Transverse colon (tissue), 4 donors: ENCODE measurements around the gene TNNI2.

Experiments used
- CTCF ChIP-seq, 5 experiments: fragments of 200-600 bp in 3 of 5; fragments of 450-650 bp in 2 of 5; sonication (generic) in 3 of 5; IDR thresholded peaks; 1 replicate in 2 of 5; 2 replicates in 3 of 5; pipeline ENCODE4 v1.5.1; 2016 to 2017; ENCODE audit warnings: antibody characterized with exemption in 5 of 5, inconsistent platforms in 3 of 5, mild to moderate bottlenecking in 2 of 5, moderate library complexity in 1 of 5
- POLR2A ChIP-seq: fragments of 450-650 bp; IDR thresholded peaks from one replicate; pipeline ENCODE4 v1.6.1; 2016; ENCODE audit warnings: antibody characterized with exemption, mild to moderate bottlenecking, moderate library complexity
- POLR2AphosphoS5 ChIP-seq, 3 donors: sonication (generic); formaldehyde crosslinking; IDR thresholded peaks; one replicate each; pipeline ENCODE4 v1.6.1; 2016; ENCODE audit warnings: antibody characterized with exemption in 3 of 3

- TF ChIP-seq CTCF (IDR thresholded peaks at IDR 0.05) (no peak), POLR2AphosphoS5 (IDR thresholded peaks at IDR 0.05) (no peak), POLR2A (no peak)
Measured at GRCh38 chr11:1871531-1871930, 32.8 kb downstream of the TNNI2 start.
